K562 (cell line): ENCODE measurements around the gene MAPK1IP1L. TPM values are rescaled to one million over a fixed set of nuclear protein-coding genes. Genes with fewer than 3 reads are reported as not detected.
A peak's percentile ranks its signal among the peaks of the same experiment; 100 is the strongest.

Experiments used
- ETV1 ChIP-seq: fragments of 450-650 bp; conservative IDR thresholded peaks from 2 replicates; pipeline ENCODE4 v1.6.1; 2016; ENCODE audit warnings: missing genetic modification characterization, control low read depth, low read depth, missing compliant biosample characterization
- GABPB2 ChIP-seq: fragments of 250-450 bp; sonication (Bioruptor Pico); conservative IDR thresholded peaks from 2 replicates; pipeline ENCODE4 v1.5.1; 2021; ENCODE audit warnings: mild to moderate bottlenecking
- HDAC8 ChIP-seq: fragments of 450-650 bp; IDR thresholded peaks from 2 replicates; pipeline ENCODE4 v1.6.1; 2016; ENCODE audit warnings: mild to moderate bottlenecking, missing genetic modification characterization, moderate library complexity, missing compliant biosample characterization
- HIVEP1 ChIP-seq: fragments of 250-450 bp; sonication (Bioruptor Pico); IDR thresholded peaks from 2 replicates; pipeline ENCODE4 v1.4.0; 2020; ENCODE audit warnings: mild to moderate bottlenecking
- MYC ChIP-seq, 2 experiments: fragments of 250-450 bp in 1 of 2; sonication (Bioruptor Pico) in 1 of 2; IDR thresholded peaks; 2 replicates each; pipeline versions ENCODE4 v1.5.1 to v1.6.1; 2012 to 2021; ENCODE audit warnings: low read depth in 2 of 2, borderline replicate concordance in 1 of 2, improper control_type of control experiment in 1 of 2, low read length in 1 of 2, mild to moderate bottlenecking in 1 of 2, moderate library complexity in 1 of 2
- NCOA2 ChIP-seq, 2 experiments: fragments of 450-650 bp; IDR thresholded peaks; 2 replicates each; pipeline ENCODE4 v1.6.1; 2018; ENCODE audit warnings: mild to moderate bottlenecking in 2 of 2, moderate library complexity in 1 of 2; ENCODE audit not compliant: partially characterized antibody in 2 of 2
- NFIC ChIP-seq: fragments of 450-650 bp; IDR thresholded peaks from 2 replicates; pipeline ENCODE4 v1.6.1; 2017; ENCODE audit warnings: mild to moderate bottlenecking, inconsistent platforms
- POLR2A ChIP-seq: fragments of 450-650 bp; conservative IDR thresholded peaks from 2 replicates; pipeline ENCODE4 v1.6.1; 2016
- RNF2 ChIP-seq: sonication (generic); IDR thresholded peaks from 2 replicates; pipeline ENCODE4 v1.6.1; 2016
- SMARCB1 ChIP-seq: IDR thresholded peaks from 2 replicates; pipeline ENCODE4 v1.6.1; 2011; ENCODE audit warnings: improper control_type of control experiment, low read depth; ENCODE audit not compliant: insufficient read length
- TRIM28 ChIP-seq: fragments of 450-650 bp; IDR thresholded peaks from 2 replicates; pipeline ENCODE4 v1.6.1; 2017
- ZNF431 ChIP-seq: sonication (generic); formaldehyde crosslinking; IDR thresholded peaks from 2 replicates; pipeline ENCODE4 v1.8.0; 2022; ENCODE audit warnings: mild to moderate bottlenecking, missing genetic modification reagents
- polyA plus RNA-seq, 8 experiments: library from polyadenylated mRNA; depleted of rRNA in 4 of 8; stranded (reverse) in 5 of 8; unstranded in 3 of 8; fragments of >200 nt; fragmentation: Nextera tagmentation in 2 of 8; fragmentation: Illumina TruSeq in 1 of 8; extraction: Ambion mirVana in 2 of 8; extraction: Trizol in 1 of 8; gene quantifications; 2 replicates each; pipeline versions ENCODE4 v1.2.1 to v1.2.3, GENCODE V29; 2011 to 2014; ENCODE audit warnings: inconsistent platforms in 1 of 8, missing spikeins in 1 of 8
- total RNA-seq, 7 experiments: library from RNA; depleted of rRNA in 6 of 7; stranded (reverse); fragments of >200 nt in 6 of 7; fragmentation: Illumina TruSeq in 2 of 7; extraction: Trizol in 2 of 7; gene quantifications; 2 replicates each; pipeline versions ENCODE4 v1.2.1 to v1.2.3, GENCODE V29; 2011 to 2021; ENCODE audit warnings: low replicate concordance in 1 of 7
- TF ChIP-seq, protein P1 (sequence below), 2 experiments: fragments of 450-650 bp in 1 of 2; sonication (generic) in 1 of 2; formaldehyde crosslinking in 1 of 2; IDR thresholded peaks in 1 of 2; conservative IDR thresholded peaks in 1 of 2; 2 replicates each; pipeline versions ENCODE4 v1.6.1 to v1.8.1; 2016 to 2023; ENCODE audit warnings: mild to moderate bottlenecking in 2 of 2, moderate library complexity in 2 of 2, inconsistent platforms in 1 of 2, missing genetic modification reagents in 1 of 2
- TF ChIP-seq, protein P2 (sequence below): fragments of 250-450 bp; sonication (Bioruptor Pico); IDR thresholded peaks from 2 replicates; pipeline ENCODE4 v1.4.0; 2020

MAPK1IP1L gene
- total and polyA plus RNA-seq, 9 of the 15 experiments (the other 6 are each of a cell fraction or from before 2014, with no cell fraction given) = 32.7 to 99.4 (median 49.8) TPM

DNA sequence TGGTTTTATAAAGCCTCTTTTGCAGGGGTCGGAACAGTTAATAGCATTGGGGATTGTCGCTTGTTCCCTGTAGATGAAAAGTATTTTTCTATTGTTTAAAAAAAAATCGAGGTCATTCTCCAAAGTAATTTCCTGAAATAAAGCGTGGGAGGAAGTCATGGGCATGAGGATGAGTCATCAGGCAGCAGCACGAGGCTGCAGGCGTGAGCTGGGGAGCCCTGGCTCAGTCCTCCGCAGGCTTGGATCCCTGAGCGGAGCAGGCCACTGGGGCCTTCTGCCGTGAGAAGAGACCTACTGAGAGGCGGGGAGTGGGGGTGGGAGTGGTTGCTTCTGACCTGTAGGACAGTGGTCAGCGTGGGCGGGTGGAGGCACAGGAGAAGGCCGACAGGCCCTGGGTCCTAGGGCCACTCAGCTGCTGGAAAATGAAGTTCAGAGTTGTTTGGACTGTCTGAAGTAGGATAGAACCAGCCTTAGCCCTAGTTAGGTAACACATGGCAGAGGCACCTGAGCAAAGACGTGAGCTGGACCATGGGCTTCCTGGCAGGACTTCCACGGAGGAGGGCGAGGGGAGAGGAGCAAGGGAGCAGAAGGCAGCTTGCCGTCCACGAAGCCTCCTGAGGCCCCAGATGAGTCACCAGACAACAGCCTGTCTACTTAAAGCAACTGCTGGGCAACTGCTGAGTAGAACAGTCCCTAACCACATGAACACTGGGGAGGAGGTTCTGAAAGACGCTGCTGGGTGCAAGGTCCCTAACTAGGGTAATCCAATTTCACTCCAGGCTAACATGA is 56.5 kb downstream of the MAPK1IP1L start (continued):
- TF ChIP-seq RNF2 (peak; percentile 66), NFIC (0 out of 2 replicates have a peak, but pooled peaks have one; percentile 3), SMARCB1 (no peak), POLR2A (peak; percentile 39), GABPB2 (CRISPR knock-in tag) (no peak), HIVEP1 (CRISPR knock-in tag) (0 out of 2 replicates have a peak, but pooled peaks have one; percentile 52), HDAC8 (tag) (peak; percentile 89; the same call in 1 of the 2 replicates), TRIM28 (peak; percentile 61; the same call in 1 of the 2 replicates), ZNF431 (CRISPR knock-in tag) (peak; percentile 64; the same call in 1 of the 2 replicates), ETV1 (tag) (0 out of 2 replicates have a peak, but pooled peaks have one; percentile 58), MYC (IDR thresholded peaks at IDR 0.05; ENCODE audit: low read depth, low read length) (peak; percentile 86), MYC (CRISPR knock-in tag; IDR thresholded peaks at IDR 0.05; ENCODE audit: borderline replicate concordance, low read depth) (no peak), NCOA2 (IDR thresholded peaks at IDR 0.05; ENCODE audit: partially characterized antibody in 2 of 2) (peak in 1 of 2 experiments; percentile 80)
- TF ChIP-seq, protein P1, sequence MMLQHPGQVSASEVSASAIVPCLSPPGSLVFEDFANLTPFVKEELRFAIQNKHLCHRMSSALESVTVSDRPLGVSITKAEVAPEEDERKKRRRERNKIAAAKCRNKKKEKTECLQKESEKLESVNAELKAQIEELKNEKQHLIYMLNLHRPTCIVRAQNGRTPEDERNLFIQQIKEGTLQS (IDR thresholded peaks at IDR 0.05) = peak; percentile 96
- TF ChIP-seq, protein P1 (CRISPR knock-in tag; conservative IDR thresholded peaks at IDR 0.05) = peak; percentile 75; the same call in 1 of the 2 replicates
- TF ChIP-seq, protein P2, sequence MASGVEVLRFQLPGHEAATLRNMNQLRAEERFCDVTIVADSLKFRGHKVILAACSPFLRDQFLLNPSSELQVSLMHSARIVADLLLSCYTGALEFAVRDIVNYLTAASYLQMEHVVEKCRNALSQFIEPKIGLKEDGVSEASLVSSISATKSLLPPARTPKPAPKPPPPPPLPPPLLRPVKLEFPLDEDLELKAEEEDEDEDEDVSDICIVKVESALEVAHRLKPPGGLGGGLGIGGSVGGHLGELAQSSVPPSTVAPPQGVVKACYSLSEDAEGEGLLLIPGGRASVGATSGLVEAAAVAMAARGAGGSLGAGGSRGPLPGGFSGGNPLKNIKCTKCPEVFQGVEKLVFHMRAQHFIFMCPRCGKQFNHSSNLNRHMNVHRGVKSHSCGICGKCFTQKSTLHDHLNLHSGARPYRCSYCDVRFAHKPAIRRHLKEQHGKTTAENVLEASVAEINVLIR (CRISPR knock-in tag) = 0 out of 2 replicates have a peak, but pooled peaks have one; percentile 9
